ENCODE data around the gene ITPR2. TPM values are rescaled to one million over a fixed set of nuclear protein-coding genes. Genes with fewer than 3 reads are reported as not detected.

The ITPR2 gene
- total and polyA plus RNA-seq, 2 of the 8 experiments (the other 6 are each of a cell fraction or from before 2014, with no cell fraction given) = 4.1 to 48.3 TPM

- TF ChIP-seq CHD7 (IDR thresholded peaks at IDR 0.05; ENCODE audit: insufficient replicate concordance, low read length) = no peak
- no peak for TF ChIP-seq TAF7 (optimal IDR thresholded peaks at IDR 0.05; ENCODE audit: borderline replicate concordance, low read depth, low read length)
- no peak for TF ChIP-seq JUN (IDR thresholded peaks at IDR 0.05; ENCODE audit: low read depth, low read length)
- TF ChIP-seq EGR1 (IDR thresholded peaks at IDR 0.05; ENCODE audit: borderline replicate concordance, low read depth, low read length) = no peak
- TF ChIP-seq RAD21 (IDR thresholded peaks at IDR 0.05 in 1 of 2, conservative IDR thresholded peaks at IDR 0.05 in 1 of 2; ENCODE audit: low read depth in 2 of 2, low read length in 2 of 2) = peak; percentile 57 to 62; a peak in 3 of 4 replicates
- peak; percentile 36 to 58 (median 40) for TF ChIP-seq CTCF (IDR thresholded peaks at IDR 0.05; ENCODE audit: control extremely low read depth in 1 of 3, insufficient read depth in 1 of 3, low read depth in 1 of 3, low read length in 3 of 3)
- TF ChIP-seq JUND (IDR thresholded peaks at IDR 0.05; ENCODE audit: low read length) = peak; percentile 71
These were observed 430.3 kb downstream of the ITPR2 start (continued) for GRCh38 chr12:26402648-26403047.
